Gastrocnemius medialis (tissue), 4 donors: ENCODE measurements around the gene KCNQ2.

Source experiments
- CTCF ChIP-seq, 5 experiments: fragments of 450-650 bp in 3 of 5; fragments of 200-600 bp in 2 of 5; sonication (generic) in 2 of 5; IDR thresholded peaks in 4 of 5; conservative IDR thresholded peaks in 1 of 5; 1 replicate in 4 of 5; 2 replicates in 1 of 5; pipeline ENCODE4 v1.5.1; 2016 to 2019; ENCODE audit warnings: antibody characterized with exemption in 5 of 5, mild to moderate bottlenecking in 3 of 5, moderate library complexity in 3 of 5
- POLR2A ChIP-seq, 2 donors: fragments of 450-650 bp; IDR thresholded peaks; one replicate each; pipeline ENCODE4 v1.6.1; 2017; ENCODE audit warnings: antibody characterized with exemption in 2 of 2, mild to moderate bottlenecking in 2 of 2, moderate library complexity in 2 of 2

- no peak for TF ChIP-seq CTCF (IDR thresholded peaks at IDR 0.05 in 4 of 5, conservative IDR thresholded peaks at IDR 0.05 in 1 of 5)
- TF ChIP-seq POLR2A (IDR thresholded peaks at IDR 0.05): no peak
Measured at GRCh38 chr20:63517376-63518309, 45.2 kb upstream of the KCNQ2 start.
